ENCODE data around the gene DGKB.

DNA sequence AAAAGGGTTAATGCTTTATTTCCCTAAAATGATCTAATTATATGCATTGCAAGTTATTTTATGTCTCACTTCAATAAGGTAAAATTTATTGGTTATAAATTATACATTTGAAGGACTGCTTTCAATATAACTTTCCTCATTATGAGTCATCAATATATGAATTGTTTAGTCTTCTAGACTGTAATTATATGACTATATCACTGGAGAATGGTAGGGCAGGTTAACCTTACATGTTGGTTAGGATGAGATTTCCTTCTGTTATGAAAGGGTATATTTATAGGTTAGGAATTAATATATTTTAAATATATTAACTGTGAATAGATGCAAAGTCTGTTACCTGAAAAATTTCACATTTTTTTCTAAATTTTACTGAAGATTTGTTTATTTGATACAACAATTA lies 506.7 kb downstream of the DGKB start:
- TF ChIP-seq POLR2AphosphoS5 (IDR thresholded peaks at IDR 0.05; ENCODE audit: low read depth) = no peak
- TF ChIP-seq, protein P1, sequence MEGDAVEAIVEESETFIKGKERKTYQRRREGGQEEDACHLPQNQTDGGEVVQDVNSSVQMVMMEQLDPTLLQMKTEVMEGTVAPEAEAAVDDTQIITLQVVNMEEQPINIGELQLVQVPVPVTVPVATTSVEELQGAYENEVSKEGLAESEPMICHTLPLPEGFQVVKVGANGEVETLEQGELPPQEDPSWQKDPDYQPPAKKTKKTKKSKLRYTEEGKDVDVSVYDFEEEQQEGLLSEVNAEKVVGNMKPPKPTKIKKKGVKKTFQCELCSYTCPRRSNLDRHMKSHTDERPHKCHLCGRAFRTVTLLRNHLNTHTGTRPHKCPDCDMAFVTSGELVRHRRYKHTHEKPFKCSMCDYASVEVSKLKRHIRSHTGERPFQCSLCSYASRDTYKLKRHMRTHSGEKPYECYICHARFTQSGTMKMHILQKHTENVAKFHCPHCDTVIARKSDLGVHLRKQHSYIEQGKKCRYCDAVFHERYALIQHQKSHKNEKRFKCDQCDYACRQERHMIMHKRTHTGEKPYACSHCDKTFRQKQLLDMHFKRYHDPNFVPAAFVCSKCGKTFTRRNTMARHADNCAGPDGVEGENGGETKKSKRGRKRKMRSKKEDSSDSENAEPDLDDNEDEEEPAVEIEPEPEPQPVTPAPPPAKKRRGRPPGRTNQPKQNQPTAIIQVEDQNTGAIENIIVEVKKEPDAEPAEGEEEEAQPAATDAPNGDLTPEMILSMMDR (IDR thresholded peaks at IDR 0.05; ENCODE audit: insufficient read depth, low read length) = no peak
- TF ChIP-seq GABPA (IDR thresholded peaks at IDR 0.05; ENCODE audit: low read depth) = no peak
- TF ChIP-seq, protein P2, sequence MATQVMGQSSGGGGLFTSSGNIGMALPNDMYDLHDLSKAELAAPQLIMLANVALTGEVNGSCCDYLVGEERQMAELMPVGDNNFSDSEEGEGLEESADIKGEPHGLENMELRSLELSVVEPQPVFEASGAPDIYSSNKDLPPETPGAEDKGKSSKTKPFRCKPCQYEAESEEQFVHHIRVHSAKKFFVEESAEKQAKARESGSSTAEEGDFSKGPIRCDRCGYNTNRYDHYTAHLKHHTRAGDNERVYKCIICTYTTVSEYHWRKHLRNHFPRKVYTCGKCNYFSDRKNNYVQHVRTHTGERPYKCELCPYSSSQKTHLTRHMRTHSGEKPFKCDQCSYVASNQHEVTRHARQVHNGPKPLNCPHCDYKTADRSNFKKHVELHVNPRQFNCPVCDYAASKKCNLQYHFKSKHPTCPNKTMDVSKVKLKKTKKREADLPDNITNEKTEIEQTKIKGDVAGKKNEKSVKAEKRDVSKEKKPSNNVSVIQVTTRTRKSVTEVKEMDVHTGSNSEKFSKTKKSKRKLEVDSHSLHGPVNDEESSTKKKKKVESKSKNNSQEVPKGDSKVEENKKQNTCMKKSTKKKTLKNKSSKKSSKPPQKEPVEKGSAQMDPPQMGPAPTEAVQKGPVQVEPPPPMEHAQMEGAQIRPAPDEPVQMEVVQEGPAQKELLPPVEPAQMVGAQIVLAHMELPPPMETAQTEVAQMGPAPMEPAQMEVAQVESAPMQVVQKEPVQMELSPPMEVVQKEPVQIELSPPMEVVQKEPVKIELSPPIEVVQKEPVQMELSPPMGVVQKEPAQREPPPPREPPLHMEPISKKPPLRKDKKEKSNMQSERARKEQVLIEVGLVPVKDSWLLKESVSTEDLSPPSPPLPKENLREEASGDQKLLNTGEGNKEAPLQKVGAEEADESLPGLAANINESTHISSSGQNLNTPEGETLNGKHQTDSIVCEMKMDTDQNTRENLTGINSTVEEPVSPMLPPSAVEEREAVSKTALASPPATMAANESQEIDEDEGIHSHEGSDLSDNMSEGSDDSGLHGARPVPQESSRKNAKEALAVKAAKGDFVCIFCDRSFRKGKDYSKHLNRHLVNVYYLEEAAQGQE (IDR thresholded peaks at IDR 0.05; ENCODE audit: insufficient replicate concordance, low read depth) = no peak
- TF ChIP-seq SPI1 (IDR thresholded peaks at IDR 0.05; ENCODE audit: borderline replicate concordance, low read depth) = no peak
